ENCODE measurements around the gene JADE1.
A peak's percentile ranks its signal among the peaks of the same experiment; 100 is the strongest.

JADE1 gene

GRCh38 chr4:128880662-128881061, 71.2 kb downstream of the JADE1 start:
- TF ChIP-seq CTCF (IDR thresholded peaks at IDR 0.05; ENCODE audit: low read depth, low read length, missing control alignments), result no peak

GRCh38 chr4:128904821-128905220, 95.3 kb downstream of the JADE1 start:
- no peak for TF ChIP-seq CTCF (IDR thresholded peaks at IDR 0.05; ENCODE audit: low read depth, low read length, missing control alignments)
- H3K4me3 ChIP-seq (ENCODE audit: low read depth, low read length), result no peak overlapping the region
- no peak for DNase-seq (ENCODE audit: low read depth)

More at GRCh38 chr4:128880662-128881061, 71.2 kb downstream of the JADE1 start:
- H3K4me3 ChIP-seq (ENCODE audit: low read depth, low read length), result no peak overlapping the region
- no peak for DNase-seq (ENCODE audit: low read depth)

GRCh38 chr4:128906581-128906980, 97.1 kb downstream of the JADE1 start:
- DNase-seq (ENCODE audit: low read depth), result no peak
- no peak overlapping the region for H3K4me3 ChIP-seq (ENCODE audit: low read depth, low read length)
- TF ChIP-seq CTCF (IDR thresholded peaks at IDR 0.05; ENCODE audit: low read depth, low read length, missing control alignments), result no peak

- TF ChIP-seq CTCF (IDR thresholded peaks at IDR 0.05; ENCODE audit: low read depth, low read length, missing control alignments), result no peak
- DNase-seq (ENCODE audit: low read depth), result no peak
- H3K4me3 ChIP-seq (ENCODE audit: low read depth, low read length), result no peak overlapping the region
Measured at GRCh38 chr4:128907981-128908380, 98.5 kb downstream of the JADE1 start.

GRCh38 chr4:128908735-128909134, 99.2 kb downstream of the JADE1 start:
- no peak overlapping the region for H3K4me3 ChIP-seq (ENCODE audit: low read depth, low read length)
- TF ChIP-seq CTCF (IDR thresholded peaks at IDR 0.05; ENCODE audit: low read depth, low read length, missing control alignments), result no peak
- no peak for DNase-seq (ENCODE audit: low read depth)

GRCh38 chr4:128913228-128913627, 103.7 kb downstream of the JADE1 start:
- TF ChIP-seq CTCF (IDR thresholded peaks at IDR 0.05; ENCODE audit: low read depth, low read length, missing control alignments), result no peak

GRCh38 chr4:128915544-128915943, 106.0 kb downstream of the JADE1 start:
- DNase-seq (ENCODE audit: low read depth), result no peak
- no peak overlapping the region for H3K4me3 ChIP-seq (ENCODE audit: low read depth, low read length)
- no peak for TF ChIP-seq CTCF (IDR thresholded peaks at IDR 0.05; ENCODE audit: low read depth, low read length, missing control alignments)

More at GRCh38 chr4:128913228-128913627, 103.7 kb downstream of the JADE1 start:
- no peak overlapping the region for H3K4me3 ChIP-seq (ENCODE audit: low read depth, low read length)
- peak; percentile 24 for DNase-seq (ENCODE audit: low read depth)
